Mammary epithelial cell (primary cell): ENCODE measurements around the gene CDH4.

Experiments
- CTCF ChIP-seq, 2 donors: IDR thresholded peaks in 1 of 2; conservative IDR thresholded peaks in 1 of 2; 2 replicates each; pipeline ENCODE4 v1.5.1; 2011 to 2012; ENCODE audit warnings: inconsistent platforms in 2 of 2, low read length in 2 of 2, mild to moderate bottlenecking in 2 of 2, control low read depth in 1 of 2, low read depth in 1 of 2; ENCODE audit not compliant: insufficient read depth in 1 of 2; ENCODE audit errors: extremely low read depth in 1 of 2
- EZH2 ChIP-seq: IDR thresholded peaks from 2 replicates; pipeline ENCODE4 v1.6.1; 2012; ENCODE audit warnings: low read length, inconsistent platforms, borderline replicate concordance

- TF ChIP-seq EZH2 (no peak), CTCF (conservative IDR thresholded peaks at IDR 0.05 in 1 of 2, IDR thresholded peaks at IDR 0.05 in 1 of 2; ENCODE audit: extremely low read depth in 1 of 2, insufficient read depth in 1 of 2, low read depth in 1 of 2, low read length in 2 of 2) (no peak)
Measured at GRCh38 chr20:61934716-61935530, 682.9 kb downstream of the CDH4 start.
